Measurements from ENCODE around the gene CLIC2.

CLIC2 gene

DNA sequence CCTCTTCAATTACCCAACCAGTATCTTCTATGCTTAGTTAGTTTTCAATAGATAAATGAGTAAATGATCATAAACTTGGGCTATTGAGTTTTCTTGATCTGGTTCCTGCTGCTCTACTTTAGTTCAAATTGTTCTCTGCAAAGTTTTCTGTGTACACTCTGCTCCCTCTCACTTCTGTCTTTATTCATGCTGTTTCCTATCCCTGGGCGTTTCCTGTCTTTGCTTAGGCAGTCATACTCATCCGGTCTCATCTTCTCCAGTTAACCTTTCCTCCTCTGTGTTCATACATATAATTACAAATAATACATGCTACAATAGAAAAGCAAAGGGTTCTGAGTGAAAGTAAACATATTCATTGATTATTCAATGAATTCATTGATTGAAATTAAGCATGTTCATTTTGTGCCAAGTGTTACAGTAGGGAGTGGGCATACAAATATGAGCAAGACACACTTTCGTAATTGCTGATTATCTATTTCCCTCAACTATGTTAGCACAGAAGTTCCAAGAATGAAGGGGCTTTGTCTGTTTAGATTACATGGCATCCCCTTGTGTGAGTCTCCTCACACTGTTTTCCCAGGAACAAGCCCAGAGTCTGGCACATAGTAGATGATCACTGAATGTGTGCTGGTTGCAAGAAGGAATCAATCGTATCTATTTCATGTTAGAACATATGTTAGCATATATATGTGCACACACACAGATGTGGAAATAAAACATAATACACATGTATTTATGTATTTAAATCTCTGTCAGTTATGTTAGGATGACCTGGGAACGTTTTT lies 71.3 kb downstream of the CLIC2 start:
- DNase-seq: no peak

DNA sequence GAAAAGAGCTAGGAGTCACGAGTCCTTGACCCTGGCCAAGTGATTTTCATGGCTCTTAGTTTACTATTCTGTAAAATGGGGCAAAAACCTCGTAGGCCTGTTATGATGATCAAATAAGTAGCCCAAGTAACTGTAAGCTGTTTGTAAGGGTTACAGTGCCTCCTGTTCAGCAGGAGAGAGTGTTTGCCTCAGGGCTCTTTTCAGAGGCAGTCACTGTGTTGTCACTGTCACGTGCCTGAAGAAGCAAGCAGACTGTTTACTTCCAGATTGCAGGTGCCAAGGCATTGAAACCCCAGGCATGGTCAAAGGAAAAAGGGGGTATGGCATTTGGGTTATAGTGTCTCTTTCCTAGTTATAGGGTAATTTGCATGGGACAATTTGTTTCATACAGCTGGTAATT lies 74.7 kb downstream of the CLIC2 start:
- no peak for DNase-seq

DNA sequence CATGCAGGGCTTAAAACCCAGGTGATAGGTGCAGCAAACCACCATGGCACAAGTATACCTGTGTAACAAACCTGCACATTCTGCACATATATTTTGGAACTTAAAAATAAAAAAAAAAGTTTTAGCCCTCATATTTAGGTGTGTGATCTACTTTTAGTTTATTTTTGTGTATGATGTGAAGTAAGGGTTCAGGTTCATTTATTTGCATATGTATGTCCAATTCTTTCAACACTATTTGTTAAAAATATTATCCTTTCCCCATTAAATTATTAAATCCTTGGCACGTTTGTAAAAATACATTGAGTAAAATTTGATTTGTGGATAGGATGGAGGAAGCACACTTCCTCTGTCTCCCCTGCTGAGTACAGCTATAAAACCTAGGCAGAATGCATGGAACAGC lies 83.0 kb downstream of the CLIC2 start:
- DNase-seq: no peak

DNA sequence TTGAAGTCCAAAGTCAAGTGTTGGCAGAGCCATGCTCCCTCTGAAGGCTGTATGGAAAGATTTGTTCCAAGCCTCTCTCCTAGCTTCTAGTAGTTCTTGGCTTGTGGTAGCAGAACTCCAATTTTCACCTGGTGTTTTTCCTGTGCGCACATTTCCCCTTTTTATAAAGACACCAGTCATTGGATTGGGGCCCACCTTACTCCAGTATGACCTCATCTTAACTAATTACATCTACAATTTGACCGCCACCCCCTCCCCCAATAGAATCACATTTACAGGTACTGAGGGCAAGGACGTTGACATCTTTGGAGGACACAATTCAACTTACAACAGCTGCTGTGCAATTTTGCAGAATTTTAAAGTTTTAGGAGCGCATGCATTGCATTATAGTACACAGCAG lies 86.9 kb downstream of the CLIC2 start:
- no peak for DNase-seq

DNA sequence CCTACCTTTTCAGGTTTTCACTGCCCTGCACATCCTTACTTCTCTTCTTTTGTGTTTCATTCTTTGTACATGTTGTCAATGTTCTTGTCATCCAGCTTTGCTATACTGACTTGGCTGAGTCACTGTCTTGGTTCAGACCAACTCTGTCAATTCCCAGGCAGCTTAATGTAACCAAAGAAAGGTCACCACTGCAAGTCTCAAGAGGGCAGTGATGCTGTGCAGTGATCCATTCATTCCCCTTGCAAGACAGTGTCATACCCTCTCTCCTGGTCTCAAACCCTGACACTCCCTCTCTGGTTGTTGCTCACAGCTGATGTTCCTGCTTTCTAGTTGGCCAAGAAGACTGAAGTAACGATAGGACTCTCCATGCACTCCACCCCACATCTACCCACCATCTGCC lies 87.7 kb downstream of the CLIC2 start:
- DNase-seq: no peak

DNA sequence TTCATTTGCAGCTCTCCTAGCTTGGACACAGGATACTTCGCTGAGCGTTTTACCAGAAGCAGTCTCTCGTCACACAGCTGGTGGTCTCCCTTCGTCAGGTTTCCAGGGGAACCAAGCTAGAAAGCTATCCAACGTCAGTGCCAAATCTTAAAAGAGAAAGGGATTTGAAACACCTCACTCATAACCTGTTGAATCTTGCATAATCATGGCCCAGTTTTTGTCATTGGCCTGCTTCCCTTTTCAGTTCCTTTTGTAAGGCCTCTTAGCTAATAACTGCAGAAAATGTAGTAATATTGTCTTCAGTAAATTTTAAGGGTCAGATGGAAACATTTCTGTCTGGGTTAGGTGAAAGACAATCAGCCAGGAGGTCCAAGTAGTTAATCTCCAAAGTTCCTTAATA lies 92.1 kb downstream of the CLIC2 start:
- no peak for DNase-seq

DNA sequence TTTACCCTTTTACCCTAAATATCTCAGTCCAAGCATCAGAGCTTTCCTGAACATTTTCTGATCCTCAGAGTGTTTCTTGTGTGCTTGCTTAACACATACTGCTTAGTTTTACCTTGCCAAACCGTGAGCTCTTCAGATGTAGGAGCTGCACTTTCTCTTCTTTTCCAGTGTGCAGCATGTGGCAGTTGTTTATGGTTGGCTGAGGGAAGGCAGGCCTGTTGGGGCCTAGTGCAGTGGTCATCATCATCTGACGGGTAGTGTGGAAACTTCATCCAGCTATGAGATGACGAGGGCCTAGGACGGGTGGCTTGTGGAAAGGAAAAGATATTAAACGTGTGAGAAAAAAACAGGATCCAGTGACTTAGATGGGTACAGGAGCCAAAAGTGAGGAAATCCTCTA lies 96.7 kb downstream of the CLIC2 start:
- no peak for DNase-seq

DNA sequence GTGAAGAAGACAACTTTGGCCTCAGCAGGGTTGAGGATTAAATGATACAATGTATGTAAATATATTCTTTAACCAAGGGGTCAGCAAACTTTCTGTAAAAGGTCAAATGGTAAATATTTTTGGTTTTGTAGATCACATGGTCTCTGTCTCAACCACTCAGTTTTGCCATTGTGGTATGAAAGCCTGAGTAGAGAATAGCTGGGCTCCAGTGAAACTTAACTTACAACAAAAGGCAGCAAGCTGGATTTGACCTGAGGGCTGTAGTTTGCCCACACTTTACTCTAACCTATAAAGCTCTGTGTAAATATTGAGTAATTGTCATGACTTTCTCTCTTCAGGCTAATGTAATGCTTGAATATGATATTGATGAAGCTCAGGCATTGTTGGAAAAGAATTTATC lies 98.5 kb downstream of the CLIC2 start:
- DNase-seq: peak; percentile 2

DNA sequence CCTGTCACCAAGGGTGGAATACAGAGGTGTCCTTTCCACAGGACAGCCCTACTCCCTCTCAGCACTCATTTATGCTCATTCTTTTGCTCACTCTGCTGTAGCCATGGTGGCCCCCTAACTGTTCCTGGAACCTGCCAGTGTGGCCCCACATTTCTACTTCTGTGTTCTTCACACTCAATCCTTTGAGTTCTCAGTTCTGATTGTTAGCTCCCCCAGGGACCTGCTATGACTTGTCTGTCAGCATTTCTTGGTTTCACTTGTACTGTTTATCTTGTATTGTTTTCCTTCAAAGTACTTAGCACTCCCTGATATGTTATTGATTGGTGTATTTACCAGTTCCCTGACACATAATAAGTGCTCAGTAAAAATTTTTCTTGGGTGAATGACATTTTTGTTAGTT lies 103.3 kb downstream of the CLIC2 start:
- DNase-seq: no peak
